Heart left ventricle (tissue), 16 donors: ENCODE results near the gene TMEM147. TPM values are rescaled to one million over a fixed set of nuclear protein-coding genes. Genes with fewer than 3 reads are reported as not detected.

ENCODE experiments used
- ATAC-seq, 4 donors: fragments of 200-7000 bp; cut with Tn5 transposase; one replicate each; pipeline ENCODE4 v1.9.1; 2020 to 2022; ENCODE audit warnings: moderate library complexity in 4 of 4, mild to moderate bottlenecking in 3 of 4, moderate number of reproducible peaks in 1 of 4
- DNase-seq, 5 donors: peaks; one replicate each; pipeline ENCODE4 v3.0.0-alpha.2; 2020
- H3K27ac ChIP-seq, 12 donors: fragments of 200-600 bp; sonication (generic) in 4 of 12; one replicate each; pipeline versions ENCODE4 v1.5.0 to v1.8.0; 2016 to 2022; ENCODE audit warnings: mild to moderate bottlenecking in 2 of 12
- H3K27me3 ChIP-seq, 9 donors: fragments of 200-600 bp; sonication (generic) in 2 of 9; one replicate each; pipeline versions ENCODE4 v1.5.1 to v1.8.0; 2016 to 2022; ENCODE audit warnings: mild to moderate bottlenecking in 3 of 9
- H3K36me3 ChIP-seq, 9 donors: fragments of 200-600 bp; sonication (generic) in 2 of 9; one replicate each; pipeline versions ENCODE4 v1.5.0 to v1.8.0; 2018 to 2022; ENCODE audit warnings: mild to moderate bottlenecking in 2 of 9
- H3K4me1 ChIP-seq, 12 donors: fragments of 200-600 bp; sonication (generic) in 4 of 12; one replicate each; pipeline versions ENCODE4 v1.5.0 to v1.8.0; 2016 to 2022; ENCODE audit warnings: mild to moderate bottlenecking in 3 of 12
- H3K4me3 ChIP-seq, 12 donors: fragments of 200-600 bp; sonication (generic) in 4 of 12; one replicate each; pipeline versions ENCODE4 v1.5.0 to v1.8.0; 2017 to 2022; ENCODE audit warnings: mild to moderate bottlenecking in 9 of 12, moderate library complexity in 4 of 12
- H3K9me3 ChIP-seq, 12 donors: fragments of 200-600 bp; sonication (generic) in 4 of 12; one replicate each; pipeline versions ENCODE4 v1.5.0 to v1.8.0; 2016 to 2022; ENCODE audit warnings: mild to moderate bottlenecking in 1 of 12
- CTCF ChIP-seq, 12 donors: fragments of 200-600 bp; sonication (generic) in 4 of 12; IDR thresholded peaks; one replicate each; pipeline versions ENCODE4 v1.5.0 to v1.8.0; 2018 to 2022; ENCODE audit warnings: antibody characterized with exemption in 12 of 12, mild to moderate bottlenecking in 5 of 12
- POLR2A ChIP-seq, 2 donors: fragments of 450-650 bp; IDR thresholded peaks; one replicate each; pipeline ENCODE4 v1.6.1; 2017; ENCODE audit warnings: antibody characterized with exemption in 2 of 2, mild to moderate bottlenecking in 2 of 2, moderate library complexity in 2 of 2
- WGBS, 4 donors: extraction: QIAGEN DNeasy Blood & Tissue Kit in 2 of 4; methylation state at CpG; one replicate each; pipeline versions ENCODE4 v1.1.5 to v1.1.7; 2013 to 2018; 5-methylcytosine and 5-hydroxymethylcytosine counted together
- intact Hi-C, 10 donors: fragments of 100-400 bp; cut with DNase I; formaldehyde crosslinking; loops; one replicate each; pipeline versions ENCODE4 v1.11.1 to v1.14.2; 2022
- polyA plus RNA-seq, 2 donors: library from polyadenylated mRNA; stranded (reverse); fragments of 200-250 nt; gene quantifications; one replicate each; pipeline ENCODE4 v1.2.3, GENCODE V29; 2013
- total RNA-seq, 9 donors: library from RNA; depleted of rRNA in 2 of 9; stranded (reverse); fragments of >200 nt in 2 of 9; fragmentation: NEBNext Ultra II Directional in 3 of 9; extraction: Animal tissue kit (Norgen Biotek cat#: 25700) in 3 of 9; gene quantifications; one replicate each; pipeline versions ENCODE4 v1.1.0 to v1.2.4, GENCODE V29; 2016 to 2023
- donor health status: ischemic (EF 13 %, LVEDD 7.1; RV severe dilation, severe dysfunction).
- donor health status: healthy with polysubstance abuse.
- donor health status: DM: no; HTN: yes; CAD: no.
- donor health status: DM: no; HTN: no; CAD: no.
- donor health status: ischemic (EF 25% LVEDD 6.9; RV normal size, moderate dysfunction).
- donor health status: ischemic (EF 25% LVEDD 5.7; RV mildly dilated, moderate dysfunction).
- donor health status: healthy.
- donor health status: DM: yes; HTN: yes; CAD: no.
- donor health status: ischemic (EF 35%, LVEDD 5.7; RV mildly dilated, moderate dysfunction).
- donor health status: nonischemic (EF 11% LVEDD 7.7; RV severe dilation, severe dysfunction).
- donor health status: DM: yes; HTN: yes; CAD: no.
- donor health status: PGD.
- donor health status: ischemic (EF 29% LVEDD 5.4; RV normal size, mild dysfunction).
- donor health status: nonischemic (EF 23%, LVEDD 6.1; RV moderate dilation, normal function).

The TMEM147 gene
- total and polyA plus RNA-seq, 11 donors, result 68.9 to 191 (median 96.0) TPM

- ATAC-seq, result no peak
- WGBS, 4 donors, result 48 to 56% (median 52%) methylated on average over 6 of the region's 6 CpGs
- Histone ChIP-seq H3K4me3 (no peak overlapping the region), H3K27ac (no peak overlapping the region), H3K36me3 (no peaks in the 10 kb centered on the region), H3K27me3 (peaks cover 11 to 75% (median 34%) of the 10 kb centered on the region in 9 donors), H3K9me3 (no peaks in the 10 kb centered on the region), H3K4me1 (peaks cover 0 to 21% (median 0%) of the 10 kb centered on the region in 12 donors)
- DNase-seq, result no peak
- TF ChIP-seq POLR2A (IDR thresholded peaks at IDR 0.05) (no peak), CTCF (IDR thresholded peaks at IDR 0.05) (no peak)
- intact Hi-C loops, result no loop called here
These were observed 14.1 kb upstream of the TMEM147 start for GRCh38 chr19:35531291-35531690.

GRCh38 chr19:35533201-35533821, 12.1 kb upstream of the TMEM147 start, which contains the start of gene GAPDHS:
GAPDHS (plus strand) TSS chr19:35533456; CDS start chr19:35533528, 72 bp downstream.
- Histone ChIP-seq H3K27me3 (peaks cover 11 to 67% (median 34%) of the 10 kb centered on the region in 9 donors), H3K36me3 (no peaks in the 10 kb centered on the region), H3K4me3 (peak within 1 kb of the TSS in 1 of 12 donors; percentile 16), H3K27ac (peak within 1 kb of the TSS in 1 of 12 donors; percentile 73), H3K9me3 (no peaks in the 10 kb centered on the region), H3K4me1 (peaks cover 0 to 21% (median 0%) of the 10 kb centered on the region in 12 donors)
- TF ChIP-seq POLR2A (IDR thresholded peaks at IDR 0.05) (no peak), CTCF (IDR thresholded peaks at IDR 0.05) (no peak)
- WGBS, 4 donors, result 22 to 62% (median 32%) methylated on average over 24 to 39 of the region's 39 CpGs
- DNase-seq, result no peak
- ATAC-seq, result peak in 1 of 4 donors; percentile 22
- intact Hi-C loops, result no loop called here

- Histone ChIP-seq H3K4me3 (peak overlapping the region in 1 of 12 donors; percentile 16), H3K36me3 (no peaks in the 10 kb centered on the region), H3K27me3 (peaks cover 11 to 61% (median 34%) of the 10 kb centered on the region in 9 donors), H3K4me1 (peaks cover 0 to 21% (median 0%) of the 10 kb centered on the region in 12 donors), H3K9me3 (no peaks in the 10 kb centered on the region), H3K27ac (no peak overlapping the region)
- WGBS, 4 donors, result 3 to 10% (median 5%) methylated on average over 26 to 30 of the region's 30 CpGs
- ATAC-seq, result peak in 3 of 4 donors; percentile 50 to 65 (median 55)
- DNase-seq, result peak in 2 of 5 donors; percentile 46 to 51
- TF ChIP-seq CTCF (IDR thresholded peaks at IDR 0.05) (no peak), POLR2A (IDR thresholded peaks at IDR 0.05) (no peak)
- intact Hi-C loops, result no loop called here
These were observed 11.5 kb upstream of the TMEM147 start for GRCh38 chr19:35533822-35534392.

- no peak for TF ChIP-seq CTCF (IDR thresholded peaks at IDR 0.05)
- no peak for TF ChIP-seq POLR2A (IDR thresholded peaks at IDR 0.05)
- Histone ChIP-seq H3K9me3 (no peaks in the 10 kb centered on the region), H3K36me3 (no peaks in the 10 kb centered on the region), H3K27me3 (peaks cover 5 to 51% (median 26%) of the 10 kb centered on the region in 9 donors), H3K27ac (no peak overlapping the region), H3K4me1 (peaks cover 0 to 21% (median 0%) of the 10 kb centered on the region in 12 donors), H3K4me3 (no peak overlapping the region)
- intact Hi-C loops, result no loop called here
- DNase-seq (no peak), ATAC-seq (no peak)
- WGBS, 4 donors, result 67 to 74% (median 70%) methylated on average over 8 to 10 of the region's 10 CpGs
These were observed 10.5 kb upstream of the TMEM147 start for GRCh38 chr19:35534803-35535480.
